ENCODE data around the gene MPRIP.

DNA sequence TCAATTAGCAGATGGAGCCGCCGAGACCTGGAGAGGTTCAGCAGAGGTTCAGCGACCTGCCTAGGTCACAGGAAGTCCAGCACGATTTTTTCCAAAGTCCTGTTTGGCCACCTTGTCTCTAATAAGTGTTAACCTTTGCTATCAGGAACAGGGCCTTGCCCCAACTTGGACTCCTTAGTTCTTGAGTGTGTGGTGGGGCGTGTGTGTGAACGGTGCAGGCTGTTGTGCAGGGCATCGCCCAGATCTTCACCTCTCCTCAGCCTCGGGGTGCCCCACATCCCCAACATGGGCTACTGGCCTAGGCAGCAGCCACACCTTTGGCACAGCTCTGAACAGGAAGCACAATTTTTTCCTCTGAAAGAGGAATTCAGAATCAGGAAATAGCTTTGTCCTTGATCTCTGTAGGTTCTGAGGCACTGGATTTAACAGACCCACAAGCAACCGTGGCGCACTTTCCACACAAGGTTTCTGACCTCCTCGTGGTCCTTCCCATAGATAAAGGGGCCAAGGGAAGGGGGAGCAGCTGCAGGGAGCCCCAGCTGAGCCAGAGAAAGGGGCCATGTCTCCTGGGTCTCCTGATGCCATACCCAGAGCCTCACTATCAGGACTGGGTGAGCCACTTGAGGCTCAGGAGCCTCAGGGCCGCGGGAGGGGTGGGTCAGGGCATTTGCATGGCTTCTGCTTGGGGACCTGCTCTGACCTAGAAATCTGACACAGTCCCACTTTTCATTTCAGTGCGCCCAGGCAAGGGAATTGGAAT, 10.4 kb downstream of the MPRIP start:
- TF ChIP-seq POLR2AphosphoS5 (IDR thresholded peaks at IDR 0.05), result peak; percentile 27 to 52 (median 40)
- no peak for TF ChIP-seq CTCF (IDR thresholded peaks at IDR 0.05 in 8 of 11, conservative IDR thresholded peaks at IDR 0.05 in 3 of 11)
